NCI-H460 (cell line): ENCODE data around the gene C22orf15. TPM values are rescaled to one million over a fixed set of nuclear protein-coding genes. Genes with fewer than 3 reads are reported as not detected.
"Not testable (repeated sequence)": the region's sequence is repeated elsewhere in the genome, so short reads cannot be mapped to it uniquely, and the experiment has no call there.

Experiments used
- DNase-seq: peaks from one replicate; pipeline ENCODE4 v3.0.0-alpha.2; 2016; ENCODE audit warnings: low read depth; ENCODE audit errors: extremely low read depth
- polyA plus RNA-seq: library from polyadenylated mRNA; depleted of rRNA; stranded (reverse); fragments of >200 nt; gene quantifications from 2 replicates; pipeline ENCODE4 v1.2.3, GENCODE V29; 2014; cell fraction: nucleus; rRNA removed
- total RNA-seq: library from RNA; depleted of rRNA; stranded (reverse); fragments of >200 nt; shearing (Covaris generic); gene quantifications from 2 replicates; pipeline ENCODE4 v1.2.3, GENCODE V29; 2014; rRNA removed

The C22orf15 gene, protein sequence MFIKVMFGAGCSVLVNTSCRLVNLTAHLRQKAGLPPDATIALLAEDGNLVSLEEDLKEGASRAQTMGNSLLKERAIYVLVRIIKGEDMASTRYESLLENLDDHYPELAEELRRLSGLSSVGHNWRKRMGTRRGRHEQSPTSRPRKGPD
- not detected in 2 replicates for total RNA-seq
- not detected in 2 replicates for polyA plus RNA-seq

DNA sequence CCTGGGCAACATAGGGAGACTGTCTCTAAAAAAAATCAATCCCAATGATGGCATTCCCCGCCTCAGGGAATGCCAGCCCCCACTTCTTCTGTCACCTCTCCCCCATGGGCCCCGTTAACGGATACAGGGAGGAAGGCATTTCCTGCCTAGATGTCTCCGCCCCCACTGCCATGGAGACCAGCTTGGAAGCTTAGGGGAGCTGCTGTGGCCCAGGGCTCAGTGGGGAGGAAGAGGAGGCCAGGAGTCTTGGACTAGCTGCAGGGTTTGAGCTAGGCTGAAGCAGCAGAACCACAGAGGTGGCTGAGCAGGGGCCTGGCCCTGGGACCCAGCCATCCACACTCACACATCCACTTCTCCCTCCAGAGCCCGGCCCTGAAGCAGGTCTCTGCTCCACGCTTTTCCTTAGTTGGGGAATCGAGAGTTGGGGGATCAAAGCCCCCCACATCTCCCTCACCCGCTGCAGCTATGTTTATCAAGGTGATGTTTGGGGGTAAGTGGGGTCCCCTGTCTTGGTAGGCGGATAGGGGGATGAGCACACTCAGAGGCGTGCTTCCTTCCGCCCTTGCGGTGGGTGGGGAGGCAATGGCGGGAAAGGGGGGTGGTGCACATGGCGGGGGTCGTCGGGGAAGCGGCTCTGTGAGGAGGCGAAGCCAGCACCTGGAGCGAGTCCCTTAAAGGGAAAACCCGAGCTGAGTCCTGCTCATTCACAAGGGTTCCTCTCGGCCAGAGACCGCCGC is at the start of gene C22orf15:
Gene C22orf15 (plus strand): TSS at position 149 of the 737 bp plus-strand sequence. CDS start 317 bp downstream, at position 466.
- no peak for DNase-seq

DNA sequence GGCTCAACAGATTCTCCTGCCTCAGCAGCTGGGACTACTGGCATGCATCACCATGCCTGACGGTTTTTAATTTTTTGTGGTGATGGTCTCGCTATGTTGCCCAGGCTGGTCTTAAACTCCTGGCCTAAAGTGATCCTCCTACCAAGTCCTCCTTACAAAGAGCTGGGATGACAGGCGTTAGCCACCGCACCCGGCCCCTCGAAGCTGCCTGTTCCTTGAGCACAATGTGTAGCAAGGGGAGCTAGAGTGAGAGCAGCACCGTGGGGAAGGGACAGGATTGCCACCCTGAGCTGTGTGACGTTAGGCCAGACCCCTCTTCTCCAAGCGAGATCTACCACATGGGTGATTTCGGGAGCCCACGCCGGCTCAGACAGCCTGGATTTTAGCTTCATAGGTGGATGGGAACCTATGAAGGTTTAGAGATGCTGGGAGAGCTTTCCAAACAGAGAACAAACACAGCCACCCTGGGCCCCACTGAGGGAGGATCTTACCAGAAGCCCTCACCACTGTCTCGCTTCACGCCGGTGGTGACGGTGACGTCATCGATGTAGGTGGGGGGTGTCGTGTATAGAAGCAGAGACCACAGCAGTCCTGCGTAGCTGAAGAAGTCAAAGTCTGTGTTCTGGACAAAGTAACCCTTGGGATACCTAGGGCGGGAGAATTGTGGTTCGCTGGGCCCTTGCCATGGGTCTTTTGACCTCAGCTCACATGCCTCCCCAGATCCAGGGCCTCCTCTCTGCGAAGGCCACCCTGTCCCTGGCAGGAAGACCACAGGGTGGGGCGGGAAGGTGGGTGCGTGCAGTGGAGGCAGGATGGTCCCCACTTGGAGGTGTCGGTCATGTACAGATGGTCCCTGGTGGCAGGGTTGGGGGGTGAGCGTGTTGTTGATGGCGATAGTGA is 48.8 kb upstream of the C22orf15 start:
- no peak for DNase-seq

DNA sequence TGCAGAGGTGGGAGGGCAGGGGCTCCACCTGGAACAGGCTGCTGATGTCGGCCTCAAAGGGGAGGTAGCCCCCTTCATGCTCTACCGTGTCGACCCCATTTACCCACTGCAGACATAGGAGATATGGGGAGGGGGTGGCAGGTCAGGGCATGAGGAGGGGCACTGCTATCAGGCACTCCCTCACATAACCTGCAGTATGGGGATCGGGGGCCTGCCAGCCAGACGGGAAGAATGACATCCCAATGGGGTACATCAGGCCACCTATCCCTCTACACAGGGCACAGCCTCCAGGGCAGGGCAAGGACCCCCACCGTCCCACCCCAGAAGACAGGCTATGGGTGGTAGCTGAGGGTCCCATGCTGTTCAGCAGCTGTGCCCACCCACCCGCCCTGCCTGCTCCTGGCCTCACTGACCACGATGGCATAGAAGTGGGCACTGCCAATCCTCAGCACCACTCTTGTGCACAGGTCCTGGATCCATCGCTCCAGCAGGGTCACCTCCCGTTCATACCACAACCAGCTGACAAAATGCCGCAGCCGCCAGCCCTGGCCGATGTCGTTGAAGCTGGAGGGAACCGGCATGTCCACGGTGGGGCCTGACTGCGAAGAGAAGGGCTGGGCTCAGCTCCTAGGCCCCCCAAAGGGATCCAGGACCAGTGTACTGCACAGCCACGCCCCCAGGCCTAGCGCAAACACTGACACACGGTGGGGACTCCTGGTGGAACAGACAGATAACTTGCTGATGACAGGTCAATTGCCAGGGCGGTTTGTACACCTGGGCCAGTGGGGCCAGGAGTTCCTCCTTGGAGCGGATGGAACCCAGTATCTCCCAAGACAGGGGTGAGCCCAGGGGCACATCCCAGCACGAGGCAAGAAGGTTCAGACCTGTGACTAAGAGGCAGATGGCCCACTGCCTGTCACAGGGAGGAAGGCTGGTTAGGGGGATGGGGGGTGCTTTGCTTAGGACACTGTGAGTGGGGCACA is 47.9 kb upstream of the C22orf15 start:
- DNase-seq = no peak

DNA sequence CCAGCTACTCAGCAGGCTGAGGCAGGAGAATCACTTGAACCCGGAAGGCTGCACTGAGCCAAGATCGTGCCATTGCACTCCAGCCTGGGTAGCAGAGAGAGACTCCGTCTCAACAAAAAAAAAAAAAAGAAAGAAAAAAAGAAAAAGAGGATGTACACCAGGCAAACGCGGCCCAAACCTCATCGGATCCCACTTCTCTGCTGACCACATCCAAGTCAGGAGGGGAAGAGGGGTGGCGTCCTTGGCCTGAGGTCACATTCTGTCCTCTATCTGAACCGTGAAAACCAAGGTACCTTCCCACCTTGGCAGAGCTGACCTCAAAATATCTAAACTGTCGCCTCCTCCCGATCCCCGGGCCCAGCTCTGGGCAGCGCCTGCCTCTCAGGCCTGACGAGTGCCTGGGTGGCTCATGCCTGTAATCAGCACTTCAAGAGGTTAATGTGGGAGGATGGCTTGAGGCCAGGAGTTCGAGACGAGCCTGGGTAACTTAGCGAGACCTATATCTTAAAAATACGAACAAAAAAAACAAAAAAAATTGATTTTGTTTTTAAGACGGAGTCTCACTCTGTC is 46.9 kb upstream of the C22orf15 start:
- no peak for DNase-seq

DNA sequence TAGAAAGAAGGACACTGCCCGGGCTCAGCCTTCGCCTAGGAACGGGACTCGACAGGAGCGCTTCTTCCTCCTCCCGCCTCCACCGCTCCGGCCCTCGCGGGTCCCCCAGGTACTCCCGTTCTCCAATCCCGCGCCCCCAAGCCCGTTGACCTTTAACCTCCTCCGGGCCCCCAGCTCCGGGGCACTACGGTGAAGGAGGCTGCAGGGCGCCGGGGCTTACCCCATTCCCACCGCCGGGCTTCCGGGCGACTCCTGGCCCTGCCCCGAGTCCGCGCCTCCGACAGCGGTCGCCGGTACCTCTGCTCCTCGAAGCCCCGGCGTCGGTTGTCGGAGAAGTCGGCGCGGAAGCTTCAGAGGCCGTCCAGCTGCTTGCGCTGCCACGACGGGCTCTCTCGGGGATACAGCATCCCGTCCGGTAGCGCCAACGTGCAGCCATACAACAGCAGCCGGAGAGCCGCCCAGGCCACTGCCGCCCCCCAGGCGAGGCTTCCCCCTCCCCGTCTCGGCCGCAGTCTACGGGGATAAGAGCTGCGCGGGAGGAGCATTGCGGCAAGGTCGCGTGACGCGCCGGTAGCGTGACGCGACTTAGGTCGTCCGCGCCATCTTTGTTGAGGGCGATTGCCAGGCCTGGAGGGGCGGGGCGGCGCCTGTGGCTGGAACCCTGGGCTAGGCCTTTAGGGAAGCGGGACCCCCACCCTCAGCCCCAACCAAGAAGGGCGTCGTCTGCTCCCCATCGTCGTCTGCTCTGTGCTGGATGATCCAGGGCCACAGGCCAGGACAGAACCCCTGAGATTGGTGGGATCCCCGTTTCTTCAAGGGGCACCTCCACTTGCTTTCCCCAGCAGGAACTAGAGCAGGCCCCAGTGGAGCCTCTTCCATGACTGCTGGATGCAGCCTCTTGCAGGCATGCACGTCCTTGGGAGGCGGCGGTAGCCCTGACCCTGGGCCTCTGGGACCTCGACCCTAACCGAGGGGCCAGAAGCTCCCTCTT is 45.7 kb upstream of the C22orf15 start:
- DNase-seq = peak; percentile 56

DNA sequence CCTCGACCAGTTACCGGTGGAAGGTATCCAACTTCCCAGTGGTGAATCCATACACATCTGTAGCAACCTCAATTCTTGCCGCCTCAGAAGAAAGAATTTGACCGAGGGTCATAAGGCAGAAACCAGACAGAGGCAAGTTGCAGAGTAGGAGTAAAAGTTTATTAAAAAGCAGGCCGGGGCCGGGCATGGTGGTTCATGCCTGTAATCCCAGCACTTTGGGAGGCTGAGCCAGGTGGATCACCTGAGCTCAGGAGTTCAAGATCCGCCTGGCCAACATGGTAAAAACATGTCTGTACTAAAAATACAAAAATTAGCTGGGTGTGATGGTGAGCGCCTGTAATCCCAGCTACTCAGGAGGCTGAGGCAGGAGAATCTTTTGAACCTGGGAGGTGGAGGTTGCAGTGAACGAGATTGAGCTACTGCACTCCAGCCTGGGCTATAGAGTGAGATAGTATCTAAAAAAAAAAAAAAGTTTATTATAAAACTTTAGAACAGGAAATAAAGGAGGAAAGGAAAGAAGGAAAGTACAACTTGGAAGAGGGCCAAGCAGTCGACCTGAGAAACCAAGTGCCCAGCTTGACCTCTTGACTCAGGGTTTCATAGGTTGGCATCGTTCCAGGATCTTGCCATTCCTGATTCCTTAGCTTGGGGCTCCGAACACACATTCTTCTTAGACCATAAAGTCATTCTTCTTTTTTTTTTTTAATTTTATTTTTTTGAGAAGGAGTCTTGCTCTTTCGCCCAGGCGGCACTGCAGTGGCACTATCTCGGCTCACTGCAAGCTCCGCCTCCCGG is 44.2 kb upstream of the C22orf15 start:
- no peak for DNase-seq

DNA sequence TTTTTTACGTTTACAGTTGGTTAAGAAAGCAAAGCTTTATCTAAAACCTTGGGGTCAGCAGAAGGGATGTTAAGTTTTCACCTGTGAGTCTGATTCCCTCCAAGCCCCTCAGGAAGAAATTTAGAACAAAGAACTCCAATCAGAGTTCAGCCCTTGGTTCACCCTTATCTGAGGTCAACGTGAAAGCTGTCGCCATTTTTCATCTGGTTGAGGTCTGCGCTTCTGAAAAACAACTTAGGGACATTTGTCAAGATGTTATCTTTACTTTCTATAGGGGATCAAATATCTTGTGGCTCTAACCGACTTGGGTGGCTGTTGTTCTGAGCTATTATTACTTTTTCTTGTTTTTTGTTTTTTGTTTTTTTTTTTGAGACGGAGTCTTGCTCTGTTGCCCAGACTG is 41.9 kb upstream of the C22orf15 start:
- no peak for DNase-seq

DNA sequence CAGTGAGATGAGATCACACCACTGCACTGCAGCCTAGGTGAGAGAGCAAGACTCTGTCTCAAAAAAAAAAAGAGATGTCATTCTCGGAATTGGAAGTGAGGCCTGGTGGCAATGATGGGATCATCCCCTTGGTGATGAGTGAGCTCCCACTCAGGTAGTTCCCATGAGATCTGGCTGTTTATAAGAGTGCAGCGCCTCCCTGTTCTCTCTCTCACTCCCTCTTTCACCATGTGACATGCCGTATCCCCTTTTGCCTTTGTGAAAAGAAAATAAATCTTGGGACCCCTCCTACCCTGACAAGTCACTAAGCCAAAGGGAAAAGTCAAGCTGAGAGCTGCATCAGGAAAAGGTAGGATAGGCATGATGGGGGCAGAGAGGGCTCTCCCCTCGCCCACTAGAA is 40.6 kb upstream of the C22orf15 start:
- no peak for DNase-seq

DNA sequence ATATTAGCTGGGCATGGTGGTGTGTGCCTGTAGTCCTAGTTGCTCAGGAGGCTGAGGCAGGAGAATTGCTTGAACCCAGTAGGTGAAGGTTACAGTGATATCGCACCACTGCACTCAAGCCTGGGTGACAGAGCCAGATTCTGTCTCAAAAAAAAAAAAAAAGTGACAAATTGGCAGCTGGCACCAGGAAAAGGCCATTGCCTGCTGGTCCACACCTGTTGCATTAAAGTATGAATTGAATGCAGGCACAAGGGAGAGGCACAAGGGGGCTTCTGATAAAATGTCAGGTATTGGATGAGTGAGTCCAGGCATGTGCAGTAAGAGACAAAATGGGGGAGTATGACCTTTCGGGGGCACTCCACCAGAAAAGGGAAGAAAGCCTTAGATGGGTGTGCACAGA is 40.1 kb upstream of the C22orf15 start:
- DNase-seq = no peak

DNA sequence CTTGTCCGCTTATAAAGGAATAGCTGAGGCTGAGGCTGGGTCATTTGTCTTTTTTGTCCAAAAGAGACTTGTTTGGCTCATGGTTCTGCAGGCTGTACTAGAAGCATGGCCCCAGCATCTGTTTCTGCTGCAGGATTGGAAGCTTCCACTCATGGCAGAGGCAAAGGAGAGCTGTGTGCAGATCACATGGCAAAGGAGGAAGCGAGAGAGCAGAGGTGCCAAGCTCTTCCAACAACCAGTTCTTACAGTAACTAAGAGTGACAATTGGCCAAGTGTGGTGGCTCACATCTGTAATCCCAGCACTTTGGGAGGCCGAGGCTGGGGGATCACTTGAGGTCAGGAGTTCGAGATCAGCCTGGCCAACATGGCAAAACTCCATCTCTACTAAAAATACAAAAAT is 34.7 kb upstream of the C22orf15 start:
- not testable (repeated sequence) for DNase-seq

DNA sequence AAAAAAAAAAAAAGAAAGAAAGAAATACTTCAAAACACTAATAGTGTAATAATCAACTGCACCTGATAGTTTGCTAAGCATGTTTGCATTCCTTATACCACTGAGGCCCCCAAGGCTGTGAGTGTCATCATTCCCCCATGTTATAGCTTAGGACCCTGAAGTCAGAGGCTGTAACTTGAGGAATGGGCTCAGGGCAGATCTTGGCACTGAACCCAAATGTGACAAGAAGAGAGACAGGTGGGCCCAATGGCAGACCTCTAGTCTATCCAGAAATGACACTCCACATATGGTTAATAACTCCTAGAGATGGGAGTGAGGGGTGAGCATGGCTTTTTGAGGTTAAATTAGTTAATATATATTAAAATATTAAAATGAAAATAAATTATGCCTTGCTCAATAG is 25.1 kb upstream of the C22orf15 start:
- no peak for DNase-seq

DNA sequence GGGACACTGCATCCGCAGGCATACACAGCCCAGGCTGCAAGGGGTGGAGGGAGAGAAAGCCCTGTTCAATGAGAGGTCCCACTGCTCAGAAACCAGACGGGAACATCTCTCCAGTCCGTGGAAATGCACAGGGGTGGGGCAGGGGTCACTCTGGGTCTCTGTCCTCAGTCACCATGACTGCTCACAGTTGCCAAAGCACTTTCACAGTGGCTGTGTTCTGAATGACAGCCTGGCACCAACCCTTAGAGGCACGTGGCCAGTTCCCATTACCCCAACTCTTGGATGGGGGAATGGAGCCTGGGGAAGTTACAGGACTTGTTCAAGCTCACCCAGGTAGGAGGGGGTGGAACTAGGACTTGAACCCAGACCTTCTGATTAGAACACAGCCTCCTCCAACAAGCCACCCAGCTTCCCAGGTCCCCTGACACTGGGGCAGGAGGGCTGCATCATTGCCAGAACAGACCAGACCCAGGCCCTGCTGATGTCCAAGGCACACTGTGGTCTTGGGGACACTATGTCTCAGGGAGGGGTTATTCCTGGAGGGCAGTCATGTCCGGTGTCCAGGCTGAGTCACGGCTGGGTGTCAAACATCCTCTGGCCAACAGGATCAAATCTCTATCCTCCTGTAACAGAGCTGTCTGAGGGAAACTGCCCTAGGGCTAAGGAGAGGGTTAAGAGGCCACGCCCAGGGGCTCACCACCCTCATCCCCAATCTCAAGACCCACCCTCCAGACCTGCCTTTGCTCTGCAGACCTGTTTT is 20.1 kb upstream of the C22orf15 start:
- DNase-seq = no peak

DNA sequence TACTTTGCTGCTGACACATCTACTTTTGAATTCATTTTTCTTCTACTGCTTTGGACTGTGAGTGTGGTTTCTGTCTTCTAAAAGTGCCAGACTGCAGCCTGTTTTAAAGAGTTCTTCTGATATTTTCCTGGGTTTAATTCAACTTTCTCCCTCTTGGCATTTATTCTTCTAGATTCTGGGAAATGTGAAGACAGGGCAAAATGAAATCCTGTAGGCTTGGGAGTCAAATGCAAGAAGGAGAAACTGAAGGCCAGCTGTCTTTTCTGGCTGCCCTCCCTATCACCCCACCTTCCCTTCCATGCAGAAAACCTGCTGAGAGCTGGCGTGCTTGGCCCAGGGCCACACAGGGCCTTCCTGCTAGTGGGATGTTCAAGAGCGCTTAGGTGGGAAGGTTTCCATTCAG is 19.5 kb upstream of the C22orf15 start:
- no peak for DNase-seq

DNA sequence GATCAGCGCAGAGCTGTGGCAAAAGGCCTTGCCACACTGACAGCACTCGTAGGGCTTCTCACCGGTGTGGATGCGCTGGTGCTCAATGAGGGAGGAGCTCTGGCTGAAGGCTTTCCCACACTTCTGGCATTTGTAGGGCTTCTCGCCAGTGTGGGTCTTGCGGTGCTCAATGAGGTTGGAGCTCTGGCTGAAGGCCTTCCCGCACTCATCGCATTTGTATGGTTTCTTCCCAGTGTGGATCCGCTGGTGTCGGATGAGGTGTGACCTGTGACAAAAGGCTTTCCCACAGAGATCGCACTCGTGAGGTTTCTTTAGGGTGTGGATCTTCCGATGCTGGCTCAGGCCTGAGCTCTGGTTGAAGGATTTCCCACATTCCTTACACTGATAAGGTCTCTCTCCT is 18.8 kb upstream of the C22orf15 start:
- no peak for DNase-seq

DNA sequence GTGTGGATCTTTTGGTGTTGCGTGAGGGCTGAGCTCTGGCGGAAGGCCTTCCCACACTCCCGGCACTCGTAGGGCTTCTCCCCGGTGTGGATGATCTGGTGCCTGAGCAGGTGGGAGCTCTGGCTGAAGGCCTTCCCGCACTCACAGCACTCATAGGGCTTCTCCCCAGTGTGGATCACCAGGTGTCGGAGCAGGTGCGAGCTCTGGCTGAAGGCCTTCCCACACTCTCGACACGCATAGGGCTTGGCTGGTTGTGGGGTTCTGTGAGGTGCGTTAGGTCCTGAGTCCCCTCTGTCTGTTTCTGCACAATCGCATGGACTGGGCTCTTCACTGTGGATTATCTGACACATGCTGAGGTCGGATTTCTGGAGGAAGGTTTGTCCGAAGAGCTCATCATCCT is 18.3 kb upstream of the C22orf15 start:
- no peak for DNase-seq

DNA sequence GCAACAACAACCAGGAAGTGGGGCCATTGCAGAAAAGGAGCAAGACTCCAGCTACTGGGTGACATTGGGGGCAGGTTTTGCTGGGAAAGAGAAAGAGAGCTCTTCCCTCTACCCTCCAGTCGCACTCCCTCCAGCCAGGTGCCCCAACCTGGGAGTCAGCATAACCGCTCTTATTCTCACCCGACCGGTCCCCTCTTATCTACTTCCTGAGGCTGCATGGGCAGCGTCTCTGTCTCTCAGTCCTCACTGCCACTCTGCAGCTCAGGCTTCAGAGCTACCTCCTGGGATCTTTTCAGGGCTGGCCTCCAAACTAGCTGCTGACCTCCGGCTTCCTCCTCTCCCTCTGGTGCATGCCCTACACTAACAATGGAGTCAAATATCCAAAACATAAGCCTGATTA is 17.0 kb upstream of the C22orf15 start:
- DNase-seq = no peak

DNA sequence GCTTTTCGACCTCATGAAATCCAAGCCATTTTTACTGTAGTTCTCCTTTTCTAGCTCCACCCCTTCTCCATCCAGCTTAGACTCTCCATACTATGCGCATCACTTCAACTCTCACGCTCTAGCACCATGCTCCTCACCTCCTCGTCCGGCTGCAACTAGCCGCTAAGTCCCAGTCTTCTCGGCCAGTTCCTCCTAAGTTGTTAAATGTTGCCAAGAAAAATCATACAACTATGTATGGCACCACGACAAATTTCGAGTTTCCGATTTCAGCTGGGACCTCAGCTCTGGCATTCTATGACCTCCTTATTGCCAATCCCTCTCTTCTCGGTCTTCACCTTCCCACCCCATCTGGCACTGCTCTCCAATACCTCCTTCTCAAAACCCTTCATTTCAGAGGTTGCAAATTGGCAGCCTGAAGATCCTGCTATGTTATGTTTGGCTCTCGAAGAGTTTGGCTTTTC is 12.9 kb upstream of the C22orf15 start:
- DNase-seq = no peak
